Neural cell (in vitro differentiated cells): ENCODE results near the gene BHLHE23. TPM values are rescaled to one million over a fixed set of nuclear protein-coding genes. Genes with fewer than 3 reads are reported as not detected.

Experiments
- H2AFZ ChIP-seq: fragments of 200-600, 300-800 bp; sonication (generic), shearing (Covaris generic); 2 replicates; pipeline ENCODE4 v1.6.0; 2014; ENCODE audit warnings: low read depth, mild to moderate bottlenecking, antibody characterized with exemption, low read length, moderate library complexity
- H3F3A ChIP-seq: fragments of 200-600 bp; shearing (Covaris generic); 2 replicates; pipeline ENCODE4 v1.6.1; 2016; ENCODE audit warnings: mild to moderate bottlenecking, moderate library complexity, mixed read lengths, antibody characterized with exemption, low read length; ENCODE audit not compliant: insufficient read depth, poor library complexity, severe bottlenecking
- H3K27ac ChIP-seq: fragments of 200-600, 300-800 bp; sonication (generic), shearing (Covaris generic); 2 replicates; pipeline ENCODE4 v1.5.1; 2014; ENCODE audit warnings: mild to moderate bottlenecking, low read length, moderate library complexity
- H3K27me3 ChIP-seq: fragments of 300-800, 200-600 bp; sonication (generic), shearing (Covaris generic); 2 replicates; pipeline ENCODE4 v1.6.0; 2014; ENCODE audit warnings: mild to moderate bottlenecking, low read depth, low read length, moderate library complexity; ENCODE audit not compliant: insufficient read depth
- H3K36me3 ChIP-seq: fragments of 300-800, 200-600 bp; sonication (generic), shearing (Covaris generic); 2 replicates; pipeline ENCODE4 v1.5.1; 2014; ENCODE audit warnings: mild to moderate bottlenecking, antibody characterized with exemption, low read length, moderate library complexity; ENCODE audit not compliant: insufficient read depth
- H3K4me2 ChIP-seq: fragments of 300-800, 200-600 bp; sonication (generic), shearing (Covaris generic); 2 replicates; pipeline ENCODE4 v1.6.0; 2014; ENCODE audit warnings: mild to moderate bottlenecking, low read length
- H3K4me3 ChIP-seq: fragments of 300-800, 200-600 bp; sonication (generic), shearing (Covaris generic); 2 replicates; pipeline ENCODE4 v1.5.1; 2014; ENCODE audit warnings: mild to moderate bottlenecking, low read length, moderate library complexity
- H3K79me2 ChIP-seq: fragments of 200-600 bp; shearing (Covaris generic); replicated peaks from 2 replicates; pipeline ENCODE4 v1.6.0; 2014; ENCODE audit warnings: mild to moderate bottlenecking, low read length, moderate library complexity; ENCODE audit not compliant: insufficient read depth
- H3K9ac ChIP-seq: fragments of 300-800, 200-600 bp; sonication (generic), shearing (Covaris generic); 2 replicates; pipeline ENCODE4 v1.6.1; 2016; ENCODE audit warnings: mild to moderate bottlenecking, low read length, mixed read lengths
- H3K9me2 ChIP-seq: fragments of 200-600 bp; shearing (Covaris generic); 2 replicates; pipeline ENCODE4 v1.6.1; 2016; ENCODE audit warnings: mild to moderate bottlenecking, low read length, mixed read lengths; ENCODE audit not compliant: insufficient read depth
- H3K9me3 ChIP-seq: fragments of 200-600, 300-800 bp; sonication (generic), shearing (Covaris generic); 2 replicates; pipeline ENCODE4 v1.6.1; 2016; ENCODE audit warnings: mild to moderate bottlenecking, mixed run types, low read length, moderate library complexity, mixed read lengths
- H4K20me1 ChIP-seq: fragments of 200-600 bp; shearing (Covaris generic); 2 replicates; pipeline ENCODE4 v1.6.1; 2016; ENCODE audit warnings: mild to moderate bottlenecking, mixed run types; ENCODE audit not compliant: insufficient read depth
- EP300 ChIP-seq: fragments of 450-650 bp; conservative IDR thresholded peaks from 2 replicates; pipeline ENCODE4 v1.6.1; 2014; ENCODE audit warnings: antibody characterized with exemption, mild to moderate bottlenecking, moderate library complexity; ENCODE audit not compliant: poor library complexity, severe bottlenecking
- EZH2 ChIP-seq: fragments of 200-600, 300-800 bp; shearing (Covaris generic), sonication (generic); IDR thresholded peaks from 2 replicates; pipeline ENCODE4 v1.6.1; 2014; ENCODE audit warnings: antibody characterized with exemption, low read length, borderline replicate concordance, mild to moderate bottlenecking; ENCODE audit not compliant: insufficient read depth, poor library complexity, severe bottlenecking
- MXI1 ChIP-seq: fragments of 450-650 bp; conservative IDR thresholded peaks from 2 replicates; pipeline ENCODE4 v1.6.1; 2014; ENCODE audit warnings: antibody characterized with exemption, mild to moderate bottlenecking; ENCODE audit not compliant: poor library complexity, severe bottlenecking
- POLR2AphosphoS5 ChIP-seq: IDR thresholded peaks from 2 replicates; pipeline ENCODE4 v1.6.1; 2012
- RAD21 ChIP-seq: fragments of 450-650 bp; conservative IDR thresholded peaks from 2 replicates; pipeline ENCODE4 v1.6.1; 2014; ENCODE audit warnings: antibody characterized with exemption, mild to moderate bottlenecking, moderate library complexity
- SMC3 ChIP-seq: fragments of 450-650 bp; conservative IDR thresholded peaks from 2 replicates; pipeline ENCODE4 v1.6.1; 2014; ENCODE audit warnings: antibody characterized with exemption, mild to moderate bottlenecking, moderate library complexity; ENCODE audit not compliant: poor library complexity
- TAF1 ChIP-seq: IDR thresholded peaks from 2 replicates; pipeline ENCODE4 v1.6.1; 2012; ENCODE audit warnings: low read depth
- polyA plus RNA-seq: library from polyadenylated mRNA; depleted of rRNA; stranded (reverse); fragments of >200 nt; gene quantifications from 2 replicates; pipeline ENCODE4 v1.2.3, GENCODE V29; 2014
- TF ChIP-seq, protein P1 (sequence below): fragments of 450-650 bp; IDR thresholded peaks from 2 replicates; pipeline ENCODE4 v1.5.1; 2014; ENCODE audit warnings: antibody characterized with exemption, mild to moderate bottlenecking, moderate library complexity; ENCODE audit not compliant: poor library complexity, severe bottlenecking
- TF ChIP-seq, protein P2 (sequence below): IDR thresholded peaks from 2 replicates; pipeline ENCODE4 v1.6.1; 2012; ENCODE audit warnings: borderline replicate concordance

BHLHE23 gene
- polyA plus RNA-seq, 1 donor from 2014 or later, result not detected

- no peak overlapping the region for H2AFZ ChIP-seq
- H3K79me2 ChIP-seq, result no peaks in the 10 kb centered on the region
- no peaks in the 10 kb centered on the region for H3F3A ChIP-seq
- H3K9ac ChIP-seq, result no peak overlapping the region
- no peaks in the 10 kb centered on the region for H3K36me3 ChIP-seq
- H3K4me3 ChIP-seq, result no peak overlapping the region
- TF ChIP-seq RAD21, result no peak
- TF ChIP-seq EP300, result no peak
- no peak overlapping the region for H3K4me2 ChIP-seq
- no peak overlapping the region for H3K27ac ChIP-seq
- no peaks in the 10 kb centered on the region for H3K9me2 ChIP-seq
- no peaks in the 10 kb centered on the region for H4K20me1 ChIP-seq
- H3K9me3 ChIP-seq, result no peaks in the 10 kb centered on the region
- H3K27me3 ChIP-seq, result peaks cover 22% of the 10 kb centered on the region
Measured at GRCh38 chr20:62971211-62971949, 35.4 kb downstream of the BHLHE23 start.

DNA sequence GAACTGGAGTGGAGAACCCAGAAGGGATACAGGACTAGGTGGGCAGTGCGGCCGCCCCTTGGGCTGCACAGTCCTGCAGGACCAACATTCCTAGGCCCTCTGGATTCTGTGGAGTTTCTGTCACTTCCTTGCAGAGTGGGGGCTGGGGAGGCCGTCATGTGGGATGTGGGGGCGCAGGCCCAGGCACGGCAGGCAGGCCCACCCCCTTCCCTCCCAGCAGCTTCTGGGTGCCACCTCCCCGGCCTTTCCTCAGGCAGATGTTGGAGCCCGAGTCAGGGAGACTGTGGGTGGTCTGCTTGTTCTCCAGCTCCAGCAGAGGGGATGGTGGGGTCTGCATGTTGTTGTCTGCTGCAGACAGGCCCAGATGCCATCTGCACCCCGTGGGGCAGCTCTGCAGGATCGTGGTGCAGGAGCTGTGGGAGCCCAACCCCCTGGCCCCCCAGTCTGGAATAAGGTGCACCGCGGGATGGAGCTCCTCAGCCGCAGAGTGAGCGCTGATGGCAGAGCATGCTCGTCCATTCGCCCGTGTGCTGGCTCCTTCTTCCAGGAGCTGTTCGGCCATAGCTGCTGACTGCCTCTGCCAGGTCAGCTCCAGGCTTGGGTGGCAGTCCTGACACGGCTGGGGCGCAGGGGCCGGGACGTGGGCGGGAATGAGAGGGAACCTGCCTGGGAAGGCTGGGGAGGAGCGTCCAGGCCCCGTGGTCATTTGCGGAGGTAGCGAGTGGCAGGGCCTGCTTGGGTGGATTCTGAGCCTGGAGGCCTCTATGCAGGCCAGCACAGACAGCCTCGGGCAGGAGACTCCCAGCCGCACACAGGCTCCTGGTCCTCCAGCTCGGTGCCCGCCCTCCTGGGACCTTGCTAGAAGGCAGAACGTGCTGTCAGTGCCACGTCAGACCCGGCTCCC is 36.2 kb downstream of the BHLHE23 start:
- TF ChIP-seq RAD21, result no peak
- TF ChIP-seq TAF1, result no peak
- TF ChIP-seq EP300, result no peak
- TF ChIP-seq, protein P1, sequence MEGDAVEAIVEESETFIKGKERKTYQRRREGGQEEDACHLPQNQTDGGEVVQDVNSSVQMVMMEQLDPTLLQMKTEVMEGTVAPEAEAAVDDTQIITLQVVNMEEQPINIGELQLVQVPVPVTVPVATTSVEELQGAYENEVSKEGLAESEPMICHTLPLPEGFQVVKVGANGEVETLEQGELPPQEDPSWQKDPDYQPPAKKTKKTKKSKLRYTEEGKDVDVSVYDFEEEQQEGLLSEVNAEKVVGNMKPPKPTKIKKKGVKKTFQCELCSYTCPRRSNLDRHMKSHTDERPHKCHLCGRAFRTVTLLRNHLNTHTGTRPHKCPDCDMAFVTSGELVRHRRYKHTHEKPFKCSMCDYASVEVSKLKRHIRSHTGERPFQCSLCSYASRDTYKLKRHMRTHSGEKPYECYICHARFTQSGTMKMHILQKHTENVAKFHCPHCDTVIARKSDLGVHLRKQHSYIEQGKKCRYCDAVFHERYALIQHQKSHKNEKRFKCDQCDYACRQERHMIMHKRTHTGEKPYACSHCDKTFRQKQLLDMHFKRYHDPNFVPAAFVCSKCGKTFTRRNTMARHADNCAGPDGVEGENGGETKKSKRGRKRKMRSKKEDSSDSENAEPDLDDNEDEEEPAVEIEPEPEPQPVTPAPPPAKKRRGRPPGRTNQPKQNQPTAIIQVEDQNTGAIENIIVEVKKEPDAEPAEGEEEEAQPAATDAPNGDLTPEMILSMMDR, result no peak
- Histone ChIP-seq H3K9me2 (no peaks in the 10 kb centered on the region), H3F3A (no peaks in the 10 kb centered on the region), H2AFZ (no peak overlapping the region), H3K79me2 (no peaks in the 10 kb centered on the region), H3K4me3 (no peak overlapping the region), H3K9ac (no peak overlapping the region), H4K20me1 (no peaks in the 10 kb centered on the region), H3K4me2 (no peak overlapping the region), H3K27me3 (peaks cover 22% of the 10 kb centered on the region), H3K27ac (no peak overlapping the region), H3K9me3 (no peaks in the 10 kb centered on the region), H3K36me3 (no peaks in the 10 kb centered on the region)

DNA sequence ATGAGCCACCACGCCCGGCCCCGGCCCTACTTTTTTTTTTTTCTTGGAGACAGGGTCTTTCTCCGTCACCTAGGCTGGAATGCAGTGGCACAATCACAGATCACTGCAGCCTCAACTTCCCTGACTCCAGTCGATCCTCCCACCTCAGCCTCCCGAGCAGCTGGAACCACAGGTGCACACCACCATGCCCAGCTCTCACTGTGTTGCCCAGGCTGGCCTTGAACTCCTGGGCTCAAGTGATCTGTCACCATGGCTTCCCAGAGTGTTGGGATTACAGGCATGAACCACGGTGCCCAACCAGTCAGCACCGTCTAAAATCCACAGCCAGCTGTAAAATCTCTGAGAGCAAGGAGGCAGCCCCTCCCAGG is 36.8 kb downstream of the BHLHE23 start:
- Histone ChIP-seq H2AFZ (no peak overlapping the region), H3K27me3 (peaks cover 22% of the 10 kb centered on the region), H3K9me2 (no peaks in the 10 kb centered on the region), H3K27ac (no peak overlapping the region), H4K20me1 (no peaks in the 10 kb centered on the region), H3K9ac (no peak overlapping the region), H3K36me3 (no peaks in the 10 kb centered on the region), H3K4me3 (no peak overlapping the region), H3K9me3 (no peaks in the 10 kb centered on the region), H3K4me2 (no peak overlapping the region), H3F3A (no peaks in the 10 kb centered on the region), H3K79me2 (no peaks in the 10 kb centered on the region)
- TF ChIP-seq POLR2AphosphoS5, result no peak
- TF ChIP-seq, protein P1, result no peak
- no peak for TF ChIP-seq EZH2
- TF ChIP-seq MXI1, result no peak
- no peak for TF ChIP-seq EP300
- TF ChIP-seq, protein P2, sequence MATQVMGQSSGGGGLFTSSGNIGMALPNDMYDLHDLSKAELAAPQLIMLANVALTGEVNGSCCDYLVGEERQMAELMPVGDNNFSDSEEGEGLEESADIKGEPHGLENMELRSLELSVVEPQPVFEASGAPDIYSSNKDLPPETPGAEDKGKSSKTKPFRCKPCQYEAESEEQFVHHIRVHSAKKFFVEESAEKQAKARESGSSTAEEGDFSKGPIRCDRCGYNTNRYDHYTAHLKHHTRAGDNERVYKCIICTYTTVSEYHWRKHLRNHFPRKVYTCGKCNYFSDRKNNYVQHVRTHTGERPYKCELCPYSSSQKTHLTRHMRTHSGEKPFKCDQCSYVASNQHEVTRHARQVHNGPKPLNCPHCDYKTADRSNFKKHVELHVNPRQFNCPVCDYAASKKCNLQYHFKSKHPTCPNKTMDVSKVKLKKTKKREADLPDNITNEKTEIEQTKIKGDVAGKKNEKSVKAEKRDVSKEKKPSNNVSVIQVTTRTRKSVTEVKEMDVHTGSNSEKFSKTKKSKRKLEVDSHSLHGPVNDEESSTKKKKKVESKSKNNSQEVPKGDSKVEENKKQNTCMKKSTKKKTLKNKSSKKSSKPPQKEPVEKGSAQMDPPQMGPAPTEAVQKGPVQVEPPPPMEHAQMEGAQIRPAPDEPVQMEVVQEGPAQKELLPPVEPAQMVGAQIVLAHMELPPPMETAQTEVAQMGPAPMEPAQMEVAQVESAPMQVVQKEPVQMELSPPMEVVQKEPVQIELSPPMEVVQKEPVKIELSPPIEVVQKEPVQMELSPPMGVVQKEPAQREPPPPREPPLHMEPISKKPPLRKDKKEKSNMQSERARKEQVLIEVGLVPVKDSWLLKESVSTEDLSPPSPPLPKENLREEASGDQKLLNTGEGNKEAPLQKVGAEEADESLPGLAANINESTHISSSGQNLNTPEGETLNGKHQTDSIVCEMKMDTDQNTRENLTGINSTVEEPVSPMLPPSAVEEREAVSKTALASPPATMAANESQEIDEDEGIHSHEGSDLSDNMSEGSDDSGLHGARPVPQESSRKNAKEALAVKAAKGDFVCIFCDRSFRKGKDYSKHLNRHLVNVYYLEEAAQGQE, result no peak
- no peak for TF ChIP-seq TAF1
- no peak for TF ChIP-seq RAD21
- no peak for TF ChIP-seq SMC3
